GM19452 (cell line): Measurements from ENCODE around the gene R3HCC1L.

Source experiments
- ATAC-seq: cut with Tn5 transposase; IDR thresholded peaks from one replicate; pipeline ENCODE4 v1.9.1; 2021; ENCODE audit not compliant: unreplicated experiment

Gene R3HCC1L

GRCh38 chr10:98257198-98257597 lies 122.7 kb downstream of the R3HCC1L start:
- no peak for ATAC-seq

GRCh38 chr10:98257961-98258360 lies 123.5 kb downstream of the R3HCC1L start:
- ATAC-seq, result no peak

GRCh38 chr10:98258683-98259454 lies 124.4 kb downstream of the R3HCC1L start:
- no peak for ATAC-seq

- ATAC-seq, result no peak
These were observed 125.3 kb downstream of the R3HCC1L start for GRCh38 chr10:98259606-98260315.

- ATAC-seq, result no peak
These were observed 125.9 kb downstream of the R3HCC1L start for GRCh38 chr10:98260350-98260749.

GRCh38 chr10:98260752-98261151 lies 126.3 kb downstream of the R3HCC1L start:
- ATAC-seq, result no peak

GRCh38 chr10:98261436-98262277 lies 127.2 kb downstream of the R3HCC1L start:
- no peak for ATAC-seq

- ATAC-seq, result no peak
These were observed 128.1 kb downstream of the R3HCC1L start for GRCh38 chr10:98262571-98262970.

- no peak for ATAC-seq
These were observed 128.6 kb downstream of the R3HCC1L start for GRCh38 chr10:98263088-98263487.

- no peak for ATAC-seq
These were observed 130.1 kb downstream of the R3HCC1L start for GRCh38 chr10:98264378-98265065.

- ATAC-seq, result no peak
These were observed 131.2 kb downstream of the R3HCC1L start for GRCh38 chr10:98265403-98266378.

- no peak for ATAC-seq
These were observed 132.2 kb downstream of the R3HCC1L start for GRCh38 chr10:98266647-98267046.

GRCh38 chr10:98267069-98267893 lies 132.8 kb downstream of the R3HCC1L start:
- no peak for ATAC-seq

GRCh38 chr10:98267894-98268693 lies 133.6 kb downstream of the R3HCC1L start, which contains the start of gene LOXL4:
TSS of gene LOXL4 (minus strand) at chr10:98268194. CDS start at chr10:98263019, 5,175 bp downstream.
- no peak for ATAC-seq

- ATAC-seq, result no peak
These were observed 134.4 kb downstream of the R3HCC1L start for GRCh38 chr10:98268694-98269431.

- ATAC-seq, result no peak
These were observed 135.0 kb downstream of the R3HCC1L start for GRCh38 chr10:98269435-98269912.

GRCh38 chr10:98270073-98270740 lies 135.8 kb downstream of the R3HCC1L start:
- ATAC-seq, result no peak
